Keratinocyte (primary cell): ENCODE measurements around the gene GPR62. TPM values are rescaled to one million over a fixed set of nuclear protein-coding genes. Genes with fewer than 3 reads are reported as not detected.

Experiments
- DNase-seq: peaks from one replicate; pipeline ENCODE4 v3.0.0-alpha.2; 2011; ENCODE audit warnings: low read depth, missing footprints, low spot score
- FAIRE-seq: peaks from 2 replicates; lab custom pipeline; 2011; peaks lifted over from hg19 to GRCh38; lab: Jason Lieb, UNC
- H2AFZ ChIP-seq: 2 replicates; pipeline ENCODE4 v1.6.0; 2012; ENCODE audit warnings: low read length, control low read depth, inconsistent platforms; ENCODE audit not compliant: control insufficient read depth
- H3K27ac ChIP-seq: 2 replicates; pipeline ENCODE4 v1.5.1; 2011; ENCODE audit warnings: low read length; ENCODE audit not compliant: control insufficient read depth, insufficient read depth
- H3K27me3 ChIP-seq: 3 replicates; pipeline ENCODE4 v1.6.0; 2011; ENCODE audit warnings: low read length; ENCODE audit not compliant: control insufficient read depth, insufficient read depth; ENCODE audit errors: extremely low read depth
- H3K36me3 ChIP-seq, 2 experiments: 2 replicates in 1 of 2; 3 replicates in 1 of 2; pipeline ENCODE4 v1.5.1; 2011; ENCODE audit warnings: low read length in 2 of 2, mild to moderate bottlenecking in 1 of 2; ENCODE audit not compliant: control insufficient read depth in 2 of 2, insufficient read depth in 2 of 2; ENCODE audit errors: extremely low read depth in 1 of 2
- H3K4me1 ChIP-seq: 3 replicates; pipeline ENCODE4 v1.5.1; 2011; ENCODE audit warnings: low read length; ENCODE audit not compliant: control insufficient read depth, insufficient read depth; ENCODE audit errors: extremely low read depth
- H3K4me2 ChIP-seq: 3 replicates; pipeline ENCODE4 v1.6.0; 2011; ENCODE audit warnings: low read depth, low read length; ENCODE audit not compliant: control insufficient read depth, insufficient read depth; ENCODE audit errors: extremely low read depth
- H3K4me3 ChIP-seq, 3 experiments: fragments of 200-600 bp in 1 of 3; sonication (generic) in 1 of 3; 2 replicates in 2 of 3; 3 replicates in 1 of 3; pipeline ENCODE4 v1.5.1; 2011 to 2016; ENCODE audit warnings: low read length in 3 of 3, mild to moderate bottlenecking in 3 of 3, control low read depth in 2 of 3, inconsistent platforms in 1 of 3, low read depth in 1 of 3, mixed read lengths in 1 of 3, mixed run types in 1 of 3, moderate library complexity in 1 of 3; ENCODE audit not compliant: control insufficient read depth in 2 of 3, insufficient read depth in 2 of 3; ENCODE audit errors: extremely low read depth in 1 of 3
- H3K79me2 ChIP-seq: 2 replicates; pipeline ENCODE4 v1.6.0; 2012; ENCODE audit warnings: low read length; ENCODE audit not compliant: control insufficient read depth, insufficient read depth
- H3K9ac ChIP-seq: 3 replicates; pipeline ENCODE4 v1.6.0; 2011; ENCODE audit warnings: low read length; ENCODE audit not compliant: control insufficient read depth, insufficient read depth; ENCODE audit errors: extremely low read depth
- H3K9me1 ChIP-seq: 3 replicates; pipeline ENCODE4 v1.6.0; 2011; ENCODE audit warnings: low read length; ENCODE audit not compliant: control insufficient read depth, insufficient read depth; ENCODE audit errors: extremely low read depth
- H3K9me3 ChIP-seq: 2 replicates; pipeline ENCODE4 v1.5.1; 2012; ENCODE audit warnings: low read depth, low read length; ENCODE audit not compliant: control insufficient read depth
- H4K20me1 ChIP-seq: 3 replicates; pipeline ENCODE4 v1.6.0; 2011; ENCODE audit warnings: low read length; ENCODE audit not compliant: control insufficient read depth, insufficient read depth; ENCODE audit errors: extremely low read depth
- CTCF ChIP-seq, 3 experiments: IDR thresholded peaks in 1 of 3; conservative IDR thresholded peaks in 1 of 3; optimal IDR thresholded peaks in 1 of 3; 2 replicates in 2 of 3; 3 replicates in 1 of 3; pipeline versions ENCODE3 to v1.5.1; 2011; ENCODE audit warnings: low read length in 3 of 3, mild to moderate bottlenecking in 3 of 3, moderate library complexity in 2 of 3, control low read depth in 1 of 3, inconsistent platforms in 1 of 3; ENCODE audit not compliant: insufficient read depth in 2 of 3; ENCODE audit errors: extremely low read depth in 1 of 3
- EZH2 ChIP-seq: IDR thresholded peaks from one replicate; pipeline ENCODE4 v1.6.1; 2012; ENCODE audit warnings: inconsistent platforms, mild to moderate bottlenecking, low read length, moderate library complexity
- dilution Hi-C: fragments of 300-500 bp; cut with MboI; formaldehyde crosslinking; loops from one replicate; pipeline ENCODE4 v1.7.0; 2020; ENCODE audit warnings: low sequenced_read_pairs; ENCODE audit not compliant: extremely low pct_ligation_motif_present
- polyA plus RNA-seq, 5 experiments: library from polyadenylated mRNA; depleted of rRNA in 3 of 5; stranded (reverse) in 3 of 5; stranded (forward) in 1 of 5; unstranded in 1 of 5; fragments of >200 nt; gene quantifications; 1 replicate in 1 of 5; 2 replicates in 3 of 5; 3 replicates in 1 of 5; pipeline versions ENCODE4 v1.2.1 to v1.2.3, GENCODE V29; 2011 to 2012; ENCODE audit warnings: missing spikeins in 2 of 5, low read depth in 1 of 5, low replicate concordance in 1 of 5

GPR62 gene
- polyA plus RNA-seq, 1 donor (not counting 4 experiments of a cell fraction or from before 2014, with no cell fraction given) = not detected

- dilution Hi-C loops = no loop called here
- H3K27ac ChIP-seq = no peak overlapping the region
- no peaks in the 10 kb centered on the region for H4K20me1 ChIP-seq
- no peaks in the 10 kb centered on the region for H3K27me3 ChIP-seq
- H3K9ac ChIP-seq = no peak overlapping the region
- TF ChIP-seq CTCF (optimal IDR thresholded peaks at IDR 0.05 in 1 of 3, IDR thresholded peaks at IDR 0.05 in 1 of 3, conservative IDR thresholded peaks at IDR 0.05 in 1 of 3; ENCODE audit: extremely low read depth in 1 of 3, insufficient read depth in 2 of 3, low read length in 3 of 3) (no peak), EZH2 (no peak)
- H3K9me3 ChIP-seq = no peaks in the 10 kb centered on the region
- peaks cover 4% of the 10 kb centered on the region for H3K79me2 ChIP-seq
- H3K4me3 ChIP-seq = no peak overlapping the region
- DNase-seq (no peak), FAIRE-seq (no peak)
- H3K9me1 ChIP-seq = no peaks in the 10 kb centered on the region
- H2AFZ ChIP-seq = no peak overlapping the region
- H3K36me3 ChIP-seq = peaks cover 2 to 5% of the 10 kb centered on the region in 2 experiments
- H3K4me1 ChIP-seq = peaks cover 14% of the 10 kb centered on the region
- H3K4me2 ChIP-seq = no peak overlapping the region
Observed at GRCh38 chr3:51985063-51985462, 29.9 kb downstream of the GPR62 start.

- Histone ChIP-seq H2AFZ (no peak overlapping the region), H3K4me1 (peaks cover 14% of the 10 kb centered on the region), H3K79me2 (peaks cover 4% of the 10 kb centered on the region), H3K27ac (no peak overlapping the region), H3K4me2 (no peak overlapping the region), H3K9me3 (no peaks in the 10 kb centered on the region), H3K9me1 (no peaks in the 10 kb centered on the region), H4K20me1 (no peaks in the 10 kb centered on the region), H3K9ac (no peak overlapping the region), H3K4me3 (no peak overlapping the region), H3K27me3 (no peaks in the 10 kb centered on the region), H3K36me3 (peaks cover 2 to 6% of the 10 kb centered on the region in 2 experiments)
- DNase-seq (no peak), FAIRE-seq (no peak)
- dilution Hi-C loops = no loop called here
- no peak for TF ChIP-seq EZH2
- no peak for TF ChIP-seq CTCF (optimal IDR thresholded peaks at IDR 0.05 in 1 of 3, IDR thresholded peaks at IDR 0.05 in 1 of 3, conservative IDR thresholded peaks at IDR 0.05 in 1 of 3; ENCODE audit: extremely low read depth in 1 of 3, insufficient read depth in 2 of 3, low read length in 3 of 3)
Observed at GRCh38 chr3:51986010-51986947, 31.1 kb downstream of the GPR62 start.
